ENCODE data around the gene CYTIP. TPM values are rescaled to one million over a fixed set of nuclear protein-coding genes. Genes with fewer than 3 reads are reported as not detected.

CYTIP gene
- polyA plus RNA-seq, 1 experiment = not detected

- Histone ChIP-seq H3K4me3 (ENCODE audit: low read depth, low read length) (no peak overlapping the region), H3K27ac (ENCODE audit: low read depth, low read length) (no peak overlapping the region), H3K9me3 (ENCODE audit: control insufficient read depth, insufficient read depth, low read length) (no peaks in the 10 kb centered on the region), H3K27me3 (ENCODE audit: control insufficient read depth, insufficient read depth, low read length) (no peaks in the 10 kb centered on the region)
- ChIA-PET CTCF (no interaction called here), POLR2A (no interaction called here)
- no peak for DNase-seq (ENCODE audit: low read depth, low spot score)
- TF ChIP-seq, protein P1, sequence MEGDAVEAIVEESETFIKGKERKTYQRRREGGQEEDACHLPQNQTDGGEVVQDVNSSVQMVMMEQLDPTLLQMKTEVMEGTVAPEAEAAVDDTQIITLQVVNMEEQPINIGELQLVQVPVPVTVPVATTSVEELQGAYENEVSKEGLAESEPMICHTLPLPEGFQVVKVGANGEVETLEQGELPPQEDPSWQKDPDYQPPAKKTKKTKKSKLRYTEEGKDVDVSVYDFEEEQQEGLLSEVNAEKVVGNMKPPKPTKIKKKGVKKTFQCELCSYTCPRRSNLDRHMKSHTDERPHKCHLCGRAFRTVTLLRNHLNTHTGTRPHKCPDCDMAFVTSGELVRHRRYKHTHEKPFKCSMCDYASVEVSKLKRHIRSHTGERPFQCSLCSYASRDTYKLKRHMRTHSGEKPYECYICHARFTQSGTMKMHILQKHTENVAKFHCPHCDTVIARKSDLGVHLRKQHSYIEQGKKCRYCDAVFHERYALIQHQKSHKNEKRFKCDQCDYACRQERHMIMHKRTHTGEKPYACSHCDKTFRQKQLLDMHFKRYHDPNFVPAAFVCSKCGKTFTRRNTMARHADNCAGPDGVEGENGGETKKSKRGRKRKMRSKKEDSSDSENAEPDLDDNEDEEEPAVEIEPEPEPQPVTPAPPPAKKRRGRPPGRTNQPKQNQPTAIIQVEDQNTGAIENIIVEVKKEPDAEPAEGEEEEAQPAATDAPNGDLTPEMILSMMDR (IDR thresholded peaks at IDR 0.05; ENCODE audit: low read depth, low read length) = no peak
Observed at GRCh38 chr2:157466764-157467163, 22.9 kb upstream of the CYTIP start.

DNA sequence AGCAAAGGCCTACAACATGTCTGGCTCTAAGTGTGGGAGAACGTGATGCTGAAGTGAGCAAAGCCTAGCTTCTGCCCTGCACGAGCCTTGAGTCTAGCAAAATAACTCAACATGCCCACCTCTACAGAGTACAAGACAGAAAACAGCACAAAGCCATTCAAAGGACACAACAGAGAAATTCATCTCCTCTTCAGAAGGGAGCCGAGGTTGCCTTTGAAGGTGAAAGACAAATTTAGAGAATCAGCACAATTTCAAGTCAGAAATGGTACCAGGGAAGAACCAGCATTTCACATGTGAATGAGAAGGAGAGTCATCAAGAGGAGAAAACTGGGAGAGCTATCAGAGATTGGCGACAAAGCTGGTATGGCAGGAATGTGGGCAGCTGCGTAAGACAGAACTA is 21.7 kb upstream of the CYTIP start:
- no peak for DNase-seq (ENCODE audit: low read depth, low spot score)
- ChIA-PET CTCF (interaction anchor here (1.2 kb wide), 1 partner anchor 138 kb away, joined by 3 read pairs; no protein-coding TSS in a partner anchor), POLR2A (no interaction called here)
- H3K27ac ChIP-seq (ENCODE audit: low read depth, low read length) = no peak overlapping the region
- TF ChIP-seq, protein P1 (IDR thresholded peaks at IDR 0.05; ENCODE audit: low read depth, low read length) = no peak
- no peaks in the 10 kb centered on the region for H3K9me3 ChIP-seq (ENCODE audit: control insufficient read depth, insufficient read depth, low read length)
- H3K27me3 ChIP-seq (ENCODE audit: control insufficient read depth, insufficient read depth, low read length) = no peaks in the 10 kb centered on the region
- H3K4me3 ChIP-seq (ENCODE audit: low read depth, low read length) = no peak overlapping the region

DNA sequence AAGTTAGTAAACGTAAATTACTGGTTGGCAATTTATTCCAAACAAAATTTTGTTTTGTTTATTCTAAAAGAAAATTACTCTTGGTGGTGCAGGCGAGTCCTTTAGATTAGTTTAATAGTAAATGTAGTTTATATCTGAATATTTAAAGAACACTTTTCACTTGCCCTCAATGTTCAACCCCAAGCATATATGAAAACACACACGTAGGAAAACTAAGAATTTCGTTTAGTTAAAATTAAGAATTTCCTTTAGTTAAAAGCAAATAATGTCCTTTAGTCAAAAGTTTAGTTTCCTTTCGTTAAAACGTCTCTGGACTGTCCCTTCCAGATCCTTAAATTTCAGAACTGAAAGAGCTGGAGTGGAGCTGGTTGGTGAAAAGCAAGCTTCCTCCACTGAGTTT is 19.1 kb upstream of the CYTIP start:
- DNase-seq (ENCODE audit: low read depth, low spot score) = no peak
- H3K27me3 ChIP-seq (ENCODE audit: control insufficient read depth, insufficient read depth, low read length) = no peaks in the 10 kb centered on the region
- no peaks in the 10 kb centered on the region for H3K9me3 ChIP-seq (ENCODE audit: control insufficient read depth, insufficient read depth, low read length)
- TF ChIP-seq, protein P1 (IDR thresholded peaks at IDR 0.05; ENCODE audit: low read depth, low read length) = no peak
- no peak overlapping the region for H3K4me3 ChIP-seq (ENCODE audit: low read depth, low read length)
- CTCF ChIA-PET = no interaction called here
- no peak overlapping the region for H3K27ac ChIP-seq (ENCODE audit: low read depth, low read length)
- POLR2A ChIA-PET = no interaction called here

DNA sequence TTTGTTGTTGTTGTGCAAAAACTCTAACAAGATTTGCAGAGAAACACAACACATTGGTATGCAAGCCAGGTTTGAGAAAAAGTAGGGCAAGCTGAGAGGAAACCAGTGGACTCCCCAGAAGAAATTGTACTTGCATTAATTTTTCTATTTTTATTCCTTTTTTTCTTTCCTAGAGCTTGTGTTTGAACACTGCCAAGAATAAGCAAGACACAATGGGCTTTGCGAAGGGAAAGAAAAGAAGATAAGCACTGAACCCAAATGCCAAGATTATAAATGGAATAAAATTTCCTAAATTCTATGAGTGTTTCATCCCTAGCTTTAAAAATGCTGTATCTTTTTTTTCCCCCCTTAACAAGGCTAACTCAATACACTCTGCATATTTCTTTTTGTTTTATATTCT is 17.0 kb upstream of the CYTIP start:
- ChIA-PET POLR2A (no interaction called here), CTCF (interaction anchor here (1.2 to 2.1 kb wide), 2 partner anchors 31 to 134 kb away, joined by 5 to 6 read pairs; no protein-coding TSS in a partner anchor)
- no peak for DNase-seq (ENCODE audit: low read depth, low spot score)
- Histone ChIP-seq H3K27ac (ENCODE audit: low read depth, low read length) (no peak overlapping the region), H3K4me3 (ENCODE audit: low read depth, low read length) (no peak overlapping the region), H3K9me3 (ENCODE audit: control insufficient read depth, insufficient read depth, low read length) (no peaks in the 10 kb centered on the region), H3K27me3 (ENCODE audit: control insufficient read depth, insufficient read depth, low read length) (no peaks in the 10 kb centered on the region)
- TF ChIP-seq, protein P1 (IDR thresholded peaks at IDR 0.05; ENCODE audit: low read depth, low read length) = no peak

- DNase-seq (ENCODE audit: low read depth, low spot score) = no peak
- ChIA-PET CTCF (interaction anchor here (0.6 to 2.1 kb wide), 3 partner anchors 32 to 1813 kb away, joined by 4 to 6 read pairs (median 5); no protein-coding TSS in a partner anchor), POLR2A (no interaction called here)
- H3K27me3 ChIP-seq (ENCODE audit: control insufficient read depth, insufficient read depth, low read length) = no peaks in the 10 kb centered on the region
- TF ChIP-seq, protein P1 (IDR thresholded peaks at IDR 0.05; ENCODE audit: low read depth, low read length) = no peak
- H3K9me3 ChIP-seq (ENCODE audit: control insufficient read depth, insufficient read depth, low read length) = no peaks in the 10 kb centered on the region
- no peak overlapping the region for H3K27ac ChIP-seq (ENCODE audit: low read depth, low read length)
- no peak overlapping the region for H3K4me3 ChIP-seq (ENCODE audit: low read depth, low read length)
Observed at GRCh38 chr2:157460384-157460837, 16.5 kb upstream of the CYTIP start.
